GM12875 (cell line): Measurements from ENCODE around the gene WDR45B.

Experiments used
- H3K4me3 ChIP-seq: one replicate; pipeline ENCODE4 v1.5.1; 2011; ENCODE audit warnings: low read depth, low read length, control low read depth
- CTCF ChIP-seq: IDR thresholded peaks from 2 replicates; pipeline ENCODE4 v1.5.1; 2011; ENCODE audit warnings: low read depth, mild to moderate bottlenecking, control low read depth, inconsistent platforms, low read length, moderate library complexity, borderline replicate concordance; ENCODE audit not compliant: insufficient read depth

Gene WDR45B

GRCh38 chr17:82666931-82667667, 18.9 kb upstream of the WDR45B start:
- no peak for TF ChIP-seq CTCF
- no peak overlapping the region for H3K4me3 ChIP-seq

- H3K4me3 ChIP-seq, result no peak overlapping the region
- no peak for TF ChIP-seq CTCF
Observed at GRCh38 chr17:82665891-82666290, 17.6 kb upstream of the WDR45B start.

GRCh38 chr17:82665217-82665616, 17.0 kb upstream of the WDR45B start:
- TF ChIP-seq CTCF, result no peak
- no peak overlapping the region for H3K4me3 ChIP-seq

GRCh38 chr17:82664701-82665182, 16.5 kb upstream of the WDR45B start:
- no peak overlapping the region for H3K4me3 ChIP-seq
- TF ChIP-seq CTCF, result no peak

GRCh38 chr17:82664276-82664575, 16.0 kb upstream of the WDR45B start:
- no peak for TF ChIP-seq CTCF
- H3K4me3 ChIP-seq, result no peak overlapping the region

GRCh38 chr17:82663381-82664275, 15.4 kb upstream of the WDR45B start:
- no peak overlapping the region for H3K4me3 ChIP-seq
- no peak for TF ChIP-seq CTCF
